Fibroblast of gingiva (primary cell): ENCODE measurements around the gene SLC66A2.
"Not testable (repeated sequence)": the region's sequence is repeated elsewhere in the genome, so short reads cannot be mapped to it uniquely, and the experiment has no call there.

ENCODE experiments used
- DNase-seq: peaks from one replicate; pipeline ENCODE4 v3.0.0-alpha.2; 2011; ENCODE audit warnings: low read depth

The SLC66A2 gene

DNA sequence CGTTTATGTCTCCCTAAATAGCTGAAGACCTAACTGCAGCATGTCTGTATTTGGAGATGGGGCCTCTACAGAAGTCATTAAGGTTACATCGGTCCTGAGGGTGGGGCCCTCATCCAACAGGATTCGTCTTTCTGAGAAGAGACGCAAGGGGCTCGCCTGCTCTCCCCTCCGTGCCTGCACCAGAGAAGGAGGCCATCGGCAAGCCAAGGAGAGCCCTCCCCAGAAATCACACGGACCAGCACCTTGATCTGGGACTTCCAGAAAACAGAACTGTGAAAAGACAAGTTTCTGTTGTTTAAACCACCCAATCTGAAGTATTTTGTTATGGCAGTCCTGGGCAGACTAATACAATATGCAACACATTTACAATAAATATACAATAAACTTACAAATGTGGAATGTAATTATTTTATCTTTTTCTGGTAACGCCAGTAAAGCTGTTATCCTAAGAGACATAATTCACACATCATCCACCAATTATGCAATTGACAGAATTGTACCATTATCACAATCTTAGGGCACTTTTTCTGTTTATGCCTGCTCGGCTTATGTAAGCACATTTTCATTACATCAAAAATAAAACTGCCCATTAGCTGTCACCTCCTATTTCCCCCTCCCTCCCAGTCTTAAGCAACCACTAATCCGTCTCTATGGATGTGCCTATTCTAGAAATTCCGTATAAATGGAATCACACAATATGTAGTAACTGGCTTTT, 19.1 kb upstream of the SLC66A2 start:
- DNase-seq = no peak

DNA sequence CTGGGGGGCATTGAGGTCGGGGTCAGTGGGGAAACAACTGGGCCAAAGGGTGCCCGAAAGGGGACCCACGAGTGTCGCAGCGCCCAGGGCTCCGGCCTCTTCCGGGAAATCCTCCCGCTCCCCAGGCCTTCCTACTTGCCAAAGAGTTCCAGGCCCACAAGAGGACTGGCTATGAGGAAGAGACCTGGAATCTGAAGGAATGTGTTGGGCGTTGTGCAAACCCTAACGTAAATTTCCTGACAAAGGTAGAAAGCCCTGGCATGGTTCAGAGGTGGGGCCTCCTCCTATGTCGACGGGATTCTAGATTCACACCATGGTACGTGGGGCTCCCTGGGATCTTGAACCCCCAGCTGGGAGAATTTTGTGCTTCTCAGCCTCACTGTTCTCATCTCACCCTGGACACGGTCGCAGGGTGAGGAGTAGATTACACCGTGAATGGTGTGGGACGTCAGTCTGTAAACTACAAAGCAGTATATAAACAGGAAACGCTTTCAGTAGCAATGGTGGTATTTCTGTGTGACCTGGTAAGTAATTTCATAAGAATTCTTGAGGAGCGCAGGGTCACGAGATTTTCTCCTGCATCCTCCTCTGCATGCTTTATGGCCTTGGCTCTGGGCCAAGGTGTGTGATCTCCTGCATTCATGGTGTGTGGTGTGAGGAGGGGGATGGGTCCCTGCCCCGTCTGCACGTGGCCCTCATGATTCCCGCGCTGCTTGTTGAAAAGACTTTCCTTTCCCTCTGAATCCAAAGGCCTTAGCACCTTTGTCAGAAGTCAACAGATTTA, 13.9 kb upstream of the SLC66A2 start:
- DNase-seq = peak; percentile 57

DNA sequence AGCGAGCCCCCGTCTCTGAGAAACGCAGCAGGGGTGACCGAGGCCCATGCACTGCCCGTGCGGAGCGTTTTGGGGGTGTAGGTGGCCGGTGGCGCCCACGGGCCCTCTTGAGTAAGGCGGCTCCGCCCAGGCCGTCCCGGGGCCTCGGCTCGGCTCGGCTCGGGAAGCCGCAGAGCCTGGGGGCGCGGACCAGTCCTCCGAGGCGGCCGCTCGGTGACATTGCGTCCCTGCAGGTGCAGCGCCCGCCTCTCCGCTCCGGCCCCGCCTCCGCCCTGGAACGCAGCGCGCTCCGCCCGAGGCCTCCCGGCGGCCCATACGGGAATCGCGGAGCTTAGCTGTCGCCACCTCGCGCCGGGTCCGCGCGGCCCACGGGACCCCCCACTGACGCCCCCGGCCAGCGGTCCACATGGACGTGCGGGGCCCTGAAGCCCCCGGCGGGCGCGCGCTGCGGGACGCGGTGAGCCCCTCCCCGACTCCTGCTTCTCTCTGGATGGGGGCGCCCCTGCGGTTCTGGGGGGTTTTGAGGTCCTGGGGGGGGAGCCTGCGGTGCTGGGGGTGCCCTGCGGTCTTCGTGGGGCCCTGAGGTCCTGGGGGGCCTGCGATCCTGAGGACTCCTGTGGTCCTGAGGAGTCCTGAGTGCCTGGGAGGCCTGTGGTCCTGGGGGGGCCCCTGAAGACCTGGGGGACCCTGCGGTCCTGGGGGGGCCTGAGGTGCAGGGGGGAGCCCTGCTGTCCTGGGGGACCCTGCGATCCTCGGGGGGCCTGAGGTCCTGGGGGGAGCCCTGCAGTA, 13.1 kb upstream of the SLC66A2 start, which contains the start of gene HSBP1L1:
TSS of gene HSBP1L1 (plus strand) at position 314 of the 789 bp plus-strand sequence. CDS start at position 407, 93 bp downstream.
- DNase-seq = peak; percentile 41

DNA sequence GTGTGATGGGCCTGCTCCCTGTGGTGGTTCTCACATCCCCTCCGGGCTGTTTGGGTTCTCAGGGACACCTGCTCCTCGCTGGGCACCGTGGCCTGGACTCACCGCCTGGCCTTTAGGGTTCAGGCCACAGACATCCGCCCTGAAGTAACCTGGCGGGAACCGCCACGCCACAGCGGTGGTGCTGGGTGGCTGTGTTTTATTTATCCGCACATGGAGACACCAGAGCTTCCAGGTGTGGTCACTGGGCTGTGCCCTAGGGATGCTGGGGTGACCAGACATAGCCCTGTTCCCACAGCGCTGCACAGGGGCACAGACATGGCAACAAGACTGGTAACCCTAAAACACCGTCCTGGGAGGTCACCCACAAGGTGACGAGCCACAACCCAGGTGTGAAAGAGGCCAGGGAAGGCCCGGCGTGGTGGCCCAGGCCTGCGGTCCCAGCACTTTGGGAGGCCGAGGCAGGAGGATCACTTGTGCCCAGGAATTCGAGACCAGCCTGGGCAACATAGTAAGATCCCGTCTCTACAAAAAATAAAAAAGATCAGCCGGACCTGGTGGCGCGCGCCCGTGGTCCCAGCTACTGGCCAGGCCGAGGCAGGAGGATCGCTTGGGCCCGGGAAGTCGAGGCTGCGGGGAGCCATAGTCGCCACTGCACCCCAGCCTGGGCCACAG, 12.3 kb upstream of the SLC66A2 start:
- no peak for DNase-seq

DNA sequence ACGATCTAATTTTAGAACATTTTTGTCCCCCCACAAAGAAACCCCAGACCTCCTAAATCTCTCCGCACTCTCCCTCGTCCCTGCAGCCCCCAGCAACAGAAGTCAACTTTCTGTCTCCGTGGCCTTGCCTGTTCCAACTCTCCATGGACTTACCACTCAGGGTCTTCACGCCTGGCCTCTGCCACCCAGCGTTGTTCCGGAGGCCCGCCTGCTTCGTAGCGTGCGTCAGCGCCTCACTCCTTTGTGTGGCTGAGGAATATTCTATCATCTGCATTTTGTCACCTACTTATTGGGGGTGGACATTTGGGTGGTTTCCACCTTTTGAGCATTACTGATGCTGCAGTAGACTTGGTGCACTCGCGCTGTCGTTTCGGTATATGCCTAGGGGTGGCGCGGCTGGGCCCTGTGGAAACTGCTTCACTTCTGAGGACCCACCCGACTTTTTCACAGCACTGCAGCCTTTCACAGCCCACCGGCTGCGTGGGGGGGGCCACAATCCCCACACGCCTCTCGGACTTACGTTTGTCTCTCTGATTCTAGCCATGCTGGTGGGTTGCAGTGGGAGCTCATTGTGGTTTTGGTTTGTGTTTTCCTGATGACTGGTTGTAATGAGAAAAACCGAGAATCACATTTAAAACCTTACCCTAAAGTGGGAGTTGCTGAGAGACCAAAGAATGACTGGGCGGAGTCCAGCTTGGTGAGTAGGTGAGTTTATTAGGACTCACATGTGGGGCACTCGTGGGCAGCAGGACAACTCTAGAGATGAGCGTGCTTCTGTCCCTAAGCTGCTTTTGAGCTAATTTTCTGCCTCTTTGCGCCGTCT, 11.6 kb upstream of the SLC66A2 start:
- no peak for DNase-seq

DNA sequence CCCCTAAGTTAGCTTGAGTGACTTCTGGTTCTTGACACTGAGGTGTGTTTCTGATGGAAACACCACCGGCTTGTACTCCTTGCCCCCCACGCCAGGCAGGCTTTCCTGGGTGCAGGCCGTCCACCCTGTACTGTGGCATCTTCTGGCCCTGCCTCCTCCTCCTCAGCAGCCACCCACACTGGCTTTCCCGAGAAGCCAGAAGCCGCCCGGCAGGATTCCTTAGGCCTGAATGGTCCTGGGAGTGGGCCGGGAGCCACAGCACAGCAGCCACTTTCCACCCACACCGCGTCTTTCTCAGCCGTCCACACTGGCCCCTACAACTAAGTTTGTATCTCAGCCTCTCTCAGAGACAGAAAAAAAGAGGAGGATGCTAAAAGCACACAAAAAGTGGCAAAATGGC, 10.9 kb upstream of the SLC66A2 start:
- DNase-seq = no peak

DNA sequence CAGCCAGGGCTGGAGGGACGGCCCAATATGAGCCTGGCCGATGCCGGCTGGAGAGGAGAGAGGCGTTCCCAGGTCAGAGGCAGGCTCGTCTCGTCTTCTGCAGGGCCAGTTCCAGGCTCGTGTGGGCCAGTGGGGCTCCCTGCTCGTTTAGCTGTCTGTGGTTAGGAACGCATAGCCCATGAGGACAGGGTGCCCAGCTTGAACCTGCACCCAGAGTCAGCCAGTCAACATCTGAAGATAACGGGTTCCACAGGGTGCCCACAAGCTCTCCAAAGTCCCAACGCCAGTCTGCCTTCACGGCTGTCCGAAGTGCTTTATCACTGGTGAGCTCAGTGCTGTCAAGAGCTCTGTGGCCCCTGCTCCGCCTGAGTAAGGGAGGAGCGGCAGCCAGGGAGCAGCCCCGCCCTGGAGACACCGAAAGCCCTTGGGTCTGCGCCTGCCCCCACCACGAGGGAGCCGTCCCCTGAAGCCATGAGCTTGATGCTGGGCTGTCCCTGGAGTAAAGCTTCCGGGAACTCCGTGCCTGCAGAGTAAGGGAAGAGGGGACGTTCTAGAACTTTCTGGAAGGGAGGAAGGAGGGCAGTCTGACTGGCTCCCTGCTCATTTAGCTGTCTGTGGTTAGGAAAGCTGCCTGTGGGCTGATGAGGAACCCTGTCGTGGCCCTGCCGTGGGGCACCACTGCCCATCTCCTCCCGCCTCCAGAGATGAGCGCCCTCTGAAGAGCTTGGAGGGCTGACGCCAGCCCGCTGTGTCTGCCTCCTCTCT, 10.3 kb upstream of the SLC66A2 start:
- no peak for DNase-seq

DNA sequence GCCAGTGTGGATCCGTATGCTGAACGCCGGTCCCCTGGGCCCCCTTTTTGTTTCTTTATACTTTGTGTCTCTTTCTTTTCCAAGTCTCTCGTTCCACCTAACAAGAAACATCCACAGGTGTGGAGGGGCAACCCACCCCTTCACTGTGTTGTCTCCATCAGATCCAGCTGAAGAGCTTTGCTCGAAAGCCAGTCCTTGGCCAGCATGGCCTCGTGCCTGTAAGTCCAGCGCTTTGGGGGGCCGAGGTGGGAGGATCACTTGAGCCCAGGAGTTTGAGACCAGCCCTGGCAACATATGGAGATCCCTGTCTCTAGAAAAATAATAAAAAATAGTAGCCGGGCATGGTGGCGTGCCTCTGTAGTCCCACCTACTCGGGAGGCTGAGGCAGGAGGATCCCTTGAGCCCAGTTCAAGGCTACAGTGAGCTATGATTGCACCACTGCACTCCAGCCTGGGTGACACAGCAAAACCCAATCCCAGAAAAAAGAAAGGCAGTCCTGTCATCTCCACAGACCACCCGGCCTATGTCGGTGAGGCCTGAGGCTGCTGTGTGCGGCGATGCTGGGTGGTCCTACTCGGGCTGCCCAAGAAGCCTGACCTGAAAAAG, 9.6 kb upstream of the SLC66A2 start:
- no peak for DNase-seq

DNA sequence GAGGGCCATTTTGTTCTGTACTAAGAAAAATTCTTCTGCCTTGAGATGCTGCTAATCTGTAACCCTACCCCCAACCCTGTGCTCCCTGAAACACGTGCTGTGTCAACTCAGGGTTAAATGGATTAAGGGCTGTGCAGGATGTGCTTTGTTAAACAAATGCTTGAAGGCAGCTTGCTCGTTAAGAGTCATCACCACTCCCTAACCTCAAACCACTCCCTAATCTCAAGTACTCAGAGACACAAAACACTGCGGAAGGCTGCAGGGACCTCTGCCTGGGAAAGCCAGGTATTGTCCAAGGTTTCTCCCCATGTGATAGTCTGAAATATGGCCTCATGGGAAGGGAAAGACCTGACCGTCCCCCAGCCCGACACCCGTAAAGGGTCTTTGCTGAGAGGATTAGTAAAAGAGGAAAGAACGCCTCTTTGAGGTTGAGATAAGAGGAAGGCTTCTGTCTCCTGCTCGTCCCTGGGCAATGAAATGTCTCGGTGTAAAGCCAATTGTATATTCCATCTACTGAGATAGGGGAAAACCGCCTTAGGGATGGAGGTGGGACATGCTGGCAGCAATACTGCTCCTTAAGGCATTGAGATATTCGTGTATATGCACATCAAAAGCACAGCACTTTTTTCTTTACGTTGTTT, 8.8 kb upstream of the SLC66A2 start:
- DNase-seq = not testable (repeated sequence)

DNA sequence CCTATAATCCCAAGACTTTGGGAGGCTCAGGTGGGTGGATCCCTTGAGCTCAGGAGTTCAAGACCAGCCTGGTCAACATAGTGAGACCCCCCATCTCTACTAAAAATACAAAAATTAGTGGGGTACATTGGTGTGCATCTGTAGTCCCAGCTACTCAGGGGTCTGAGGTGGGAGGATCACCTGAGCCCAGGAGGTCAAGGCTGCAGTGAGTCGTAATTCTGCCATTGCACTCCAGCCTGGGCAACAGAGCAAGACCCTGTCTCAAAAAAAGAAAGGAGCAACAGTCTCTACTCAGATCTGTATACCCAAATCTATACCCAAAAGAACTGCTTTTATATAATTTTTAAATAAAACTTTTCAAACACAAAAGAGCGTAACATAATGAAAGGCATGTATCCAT, 7.5 kb upstream of the SLC66A2 start:
- no peak for DNase-seq

DNA sequence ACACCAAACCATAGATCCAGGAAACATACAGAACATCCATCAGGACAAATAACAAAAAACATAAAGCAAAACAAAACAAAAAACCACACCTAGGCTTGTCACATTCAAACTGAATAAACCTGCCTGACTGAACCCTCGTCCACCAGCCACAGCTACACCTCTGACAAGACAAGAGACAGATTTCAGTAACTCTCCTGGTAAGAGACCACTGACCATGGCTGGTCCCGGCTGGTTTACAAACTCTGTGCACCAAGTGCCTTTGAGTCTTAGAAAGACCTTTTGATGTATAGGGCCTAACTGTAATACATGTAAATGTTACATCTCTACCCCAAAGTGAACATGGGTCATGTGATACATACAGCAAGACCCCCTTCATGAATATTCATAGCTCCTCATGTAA, 4.8 kb upstream of the SLC66A2 start:
- no peak for DNase-seq

DNA sequence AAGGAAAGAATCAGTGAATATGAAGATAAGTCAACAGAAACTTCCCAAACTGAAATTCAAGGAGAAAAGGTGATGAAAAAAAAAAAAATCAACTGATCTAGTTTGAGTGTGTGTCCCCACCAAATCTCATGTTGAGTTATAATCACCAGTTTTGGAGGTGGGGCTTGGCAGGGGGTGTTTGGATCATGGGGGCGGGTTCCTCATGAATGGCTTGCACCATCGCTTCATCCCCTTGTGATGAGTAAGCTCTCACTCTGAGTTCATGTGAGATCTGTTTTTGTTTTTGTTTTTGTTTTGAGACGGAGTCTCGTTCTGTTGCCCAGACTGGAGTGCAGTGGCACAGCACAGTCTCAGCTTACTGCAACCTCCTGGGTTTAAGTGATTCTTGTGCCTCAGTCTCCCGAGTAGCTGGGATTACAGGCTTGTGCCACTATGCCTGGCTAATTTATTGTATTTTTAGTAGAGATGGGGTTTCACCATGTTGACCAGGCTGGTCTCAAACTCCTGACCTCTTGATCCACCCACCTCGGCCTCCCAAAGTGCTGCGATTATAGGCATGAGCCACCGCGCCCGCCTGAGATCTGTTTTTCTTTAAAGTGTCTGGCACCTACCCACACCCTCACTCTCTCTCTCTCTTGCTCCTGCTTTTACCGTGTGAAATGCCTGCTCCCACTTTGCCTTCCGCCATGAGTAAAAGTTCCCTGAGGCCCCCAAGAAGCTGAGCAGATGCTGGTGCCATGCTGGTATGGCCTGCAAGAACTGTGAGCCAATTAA, 4.0 kb upstream of the SLC66A2 start:
- DNase-seq = no peak

DNA sequence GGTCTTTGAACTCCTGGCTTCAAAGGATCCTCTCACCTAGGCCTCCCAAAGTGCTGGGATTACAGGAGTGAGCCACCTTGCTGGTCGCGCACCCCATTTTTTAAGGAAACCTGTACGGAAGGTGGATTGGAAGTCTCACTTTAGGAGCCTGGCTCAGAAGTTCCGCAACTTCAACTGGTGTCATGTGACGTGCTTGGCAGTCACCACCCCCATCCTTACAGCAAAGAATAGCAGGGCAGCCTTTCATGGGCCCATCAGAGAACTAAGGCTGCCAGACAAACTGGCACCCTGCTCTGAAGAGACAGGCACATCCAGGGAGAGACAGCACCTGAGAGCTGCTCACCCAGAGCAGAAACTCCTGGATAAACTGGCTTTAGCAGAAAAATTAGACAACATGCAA, 3.3 kb upstream of the SLC66A2 start:
- no peak for DNase-seq

DNA sequence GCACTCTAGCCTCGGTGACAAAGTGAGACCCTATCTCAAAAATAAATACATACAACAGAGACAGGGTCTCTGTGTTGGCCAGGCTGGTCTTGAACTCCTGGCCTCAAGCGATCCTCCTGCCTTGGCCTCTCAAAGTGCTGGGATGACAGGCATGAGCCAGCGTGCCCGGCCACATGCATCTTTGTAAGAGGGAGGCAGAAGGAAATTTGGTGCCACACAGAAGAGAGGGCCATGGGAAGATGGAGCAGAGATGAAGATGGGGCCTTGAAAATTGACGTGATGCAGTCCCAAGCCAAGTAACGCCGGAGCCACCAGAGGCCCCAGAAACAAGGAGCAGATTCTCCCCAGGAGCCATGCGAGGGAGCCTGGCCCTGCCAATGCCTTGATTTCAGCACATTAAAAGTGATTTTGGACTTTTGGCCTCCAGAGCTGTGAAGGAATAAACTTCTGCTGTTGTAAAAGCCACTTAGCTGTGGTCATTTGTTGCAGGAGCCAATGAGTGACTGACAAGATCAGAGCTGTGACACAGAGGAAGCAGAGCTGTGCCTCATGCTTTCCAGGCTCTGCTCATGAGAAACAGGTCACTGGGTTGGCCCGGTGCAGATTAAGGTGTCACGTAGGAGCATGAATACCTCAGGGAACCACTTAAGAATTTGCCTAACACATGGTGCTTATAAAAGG, 2.7 kb upstream of the SLC66A2 start:
- no peak for DNase-seq

DNA sequence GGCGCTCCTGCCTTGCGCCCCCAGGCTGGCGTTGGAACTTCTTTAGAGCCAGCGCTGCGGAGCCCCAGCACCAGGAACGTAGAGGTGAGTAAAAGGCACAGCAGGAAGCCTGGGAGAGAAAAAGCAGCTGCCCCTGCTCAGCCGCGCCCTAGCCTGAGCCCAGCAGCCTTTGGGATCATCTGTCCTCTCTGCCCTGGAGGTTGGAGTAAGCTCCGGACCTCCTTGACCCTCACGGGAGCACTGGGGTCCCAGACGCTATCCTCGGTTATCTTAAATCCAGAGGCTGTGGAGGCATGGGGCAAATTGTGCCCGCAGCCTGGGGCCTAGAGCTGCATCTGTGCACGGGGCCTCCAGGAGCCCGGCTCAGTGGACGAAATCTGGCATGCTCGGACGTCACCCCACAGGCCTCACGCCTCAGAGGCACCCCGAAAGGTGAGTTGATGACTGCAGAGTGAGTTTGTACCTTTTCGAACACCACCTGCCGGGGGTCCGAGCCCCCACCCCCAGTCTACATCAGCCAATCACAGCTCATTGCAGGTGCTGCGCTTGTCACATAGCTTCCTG, 1.6 kb upstream of the SLC66A2 start:
- DNase-seq = no peak

DNA sequence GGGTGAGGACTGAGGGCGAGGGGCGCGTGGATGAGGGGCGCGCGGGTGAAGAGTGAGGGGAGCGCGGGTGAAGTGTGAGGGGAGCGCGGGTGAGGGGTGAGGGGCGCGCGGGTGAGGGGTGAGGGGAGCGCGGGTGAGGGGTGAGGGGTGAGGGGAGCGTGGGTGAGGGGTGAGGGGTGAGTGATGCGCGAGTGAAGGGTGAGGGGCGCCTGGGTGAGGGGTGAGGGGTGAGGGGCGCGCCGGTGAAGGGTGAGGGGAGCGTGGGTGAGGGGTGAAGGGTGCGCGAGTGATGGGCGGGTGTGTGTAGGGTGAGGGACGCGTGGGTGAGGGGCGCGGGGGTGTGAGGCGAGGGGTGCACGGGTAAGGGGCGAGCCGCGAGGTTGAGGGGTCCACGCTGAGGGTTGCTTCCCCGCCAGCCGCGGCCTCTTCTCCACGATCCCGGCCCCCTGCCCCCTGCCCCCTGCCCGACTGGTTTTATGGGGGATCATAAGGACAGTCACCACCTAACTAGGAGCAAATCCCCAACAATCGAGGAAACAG, 1.1 kb upstream of the SLC66A2 start:
- no peak for DNase-seq

DNA sequence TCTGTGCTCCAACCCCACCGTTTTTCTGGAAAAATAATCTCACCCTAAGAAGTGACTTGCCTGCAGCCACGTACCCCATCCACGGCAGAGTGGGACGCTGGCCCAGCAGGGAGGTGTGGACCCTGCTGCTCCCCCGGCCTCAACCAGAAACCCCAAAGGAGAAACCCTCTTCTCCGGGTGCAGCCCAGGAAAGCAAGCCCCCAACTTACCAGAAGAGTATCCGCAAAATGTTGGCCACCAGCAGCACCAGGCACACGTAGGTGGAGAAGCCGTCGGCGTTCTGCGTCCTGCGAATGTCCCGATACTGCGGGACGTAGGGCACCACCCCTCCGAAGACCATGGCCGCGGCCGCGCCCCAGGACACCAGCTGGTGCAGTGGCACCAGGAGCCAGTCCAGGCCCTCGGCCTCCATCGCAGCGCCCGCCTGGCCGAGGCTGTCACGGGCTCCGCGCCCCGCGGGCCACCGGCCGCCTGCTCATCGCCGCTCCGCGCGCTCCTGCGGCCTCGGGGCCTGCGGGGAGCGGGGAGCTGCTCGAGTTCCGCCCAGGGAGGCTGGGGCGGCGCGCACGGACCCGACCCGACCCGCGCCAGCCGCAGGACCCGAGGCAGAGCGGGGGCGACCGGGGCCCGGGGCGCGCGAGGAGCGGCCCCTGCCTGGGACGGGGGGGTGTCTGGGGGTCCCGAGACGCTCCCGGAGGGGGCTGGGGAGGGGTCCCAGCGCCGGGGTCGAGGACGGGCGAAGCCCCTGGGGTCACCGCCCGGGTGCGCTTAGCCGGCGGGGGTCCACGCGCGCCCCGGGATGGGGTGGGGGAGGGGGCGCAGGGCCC, 725 bp downstream of the SLC66A2 start:
- peak; percentile 22 for DNase-seq
